HCT116 (cell line): Measurements from ENCODE around the gene SLC17A4. TPM values are rescaled to one million over a fixed set of nuclear protein-coding genes. Genes with fewer than 3 reads are reported as not detected.

Experiments
- ATAC-seq: fragments of 200-7000 bp; cut with Tn5 transposase; 2 replicates; pipeline ENCODE4 v1.9.1; 2020; ENCODE audit warnings: mild to moderate bottlenecking, moderate library complexity
- BruUV-seq: library from RNA; stranded (reverse); fragments of 400-500 nt; replicated peaks from 2 replicates; lab custom pipeline; 2021; lab: Mats Ljungman, UMichigan
- CTCF ChIA-PET: fragments of 300-600 bp; sonication (Branson Sonifier 250); formaldehyde crosslinking; loops from one replicate; lab custom pipeline; 2021; ENCODE audit warnings: antibody characterized with exemption; lab: Charles Lee
- POLR2A ChIA-PET: fragments of 300-600, 350-600 bp; sonication (Branson Sonifier 250); formaldehyde crosslinking; loops from one replicate; lab custom pipeline; 2021; ENCODE audit warnings: antibody characterized with exemption; lab: Charles Lee
- RAD21 ChIA-PET, 2 experiments: fragments of 300-600 bp; sonication (Branson Sonifier 250); formaldehyde crosslinking; loops; one replicate each; lab custom pipeline; 2023; ENCODE audit warnings: low total read pairs in 2 of 2; ENCODE audit not compliant: uncharacterized antibody in 2 of 2, unreplicated experiment in 2 of 2, low non-redundant PET in 1 of 2; lab: Charles Lee
- DNase-seq: peaks from one replicate; pipeline ENCODE4 v3.0.0-alpha.2; 2010; ENCODE audit warnings: low read depth, low spot score
- H2AFZ ChIP-seq: fragments of 200-600 bp; shearing (Covaris generic), sonication (generic); 2 replicates; pipeline ENCODE4 v1.6.1; 2017; ENCODE audit warnings: low read depth, mixed run types, mixed read lengths, antibody characterized with exemption, low read length; ENCODE audit not compliant: poor library complexity, severe bottlenecking
- H3K27ac ChIP-seq: 2 replicates; pipeline ENCODE4 v1.5.1; 2012; ENCODE audit warnings: low read depth, low read length
- H3K27me3 ChIP-seq: fragments of 200-600 bp; sonication (generic); 2 replicates; pipeline ENCODE4 v1.6.1; 2016; ENCODE audit warnings: mixed run types, low read length, mixed read lengths; ENCODE audit not compliant: insufficient read depth
- H3K36me3 ChIP-seq, 2 experiments: fragments of 200-500 bp in 1 of 2; fragments of 200-600 bp in 1 of 2; sonication (Bioruptor generic) in 1 of 2; sonication (generic) in 1 of 2; 2 replicates each; pipeline versions ENCODE4 v1.5.1 to v1.6.1; 2014 to 2016; ENCODE audit warnings: low read length in 2 of 2, inconsistent platforms in 1 of 2, mixed read lengths in 1 of 2, mixed run types in 1 of 2; ENCODE audit not compliant: insufficient read depth in 2 of 2, control insufficient read depth in 1 of 2
- H3K4me1 ChIP-seq, 2 experiments: fragments of 200-600 bp in 1 of 2; sonication (generic) in 1 of 2; 2 replicates each; pipeline versions ENCODE4 v1.5.1 to v1.6.1; 2012 to 2017; ENCODE audit warnings: low read length in 2 of 2, inconsistent platforms in 1 of 2, mild to moderate bottlenecking in 1 of 2, mixed read lengths in 1 of 2, mixed run types in 1 of 2, moderate library complexity in 1 of 2; ENCODE audit not compliant: insufficient read depth in 2 of 2, control insufficient read depth in 1 of 2
- H3K4me2 ChIP-seq: fragments of 200-600 bp; sonication (generic); 2 replicates; pipeline ENCODE4 v1.6.1; 2017; ENCODE audit warnings: mixed run types, low read length, mixed read lengths
- H3K4me3 ChIP-seq, 2 experiments: fragments of 200-600 bp in 1 of 2; sonication (generic) in 1 of 2; replicated peaks in 1 of 2; 2 replicates each; pipeline ENCODE4 v1.5.1; 2011 to 2016; ENCODE audit warnings: low read length in 2 of 2, control low read depth in 1 of 2, low read depth in 1 of 2, mild to moderate bottlenecking in 1 of 2, mixed read lengths in 1 of 2, mixed run types in 1 of 2
- H3K79me2 ChIP-seq: fragments of 200-600 bp; sonication (generic); 2 replicates; pipeline ENCODE4 v1.6.1; 2017; ENCODE audit warnings: mild to moderate bottlenecking, mixed run types, low read length, moderate library complexity, mixed read lengths; ENCODE audit not compliant: insufficient read depth
- H3K9ac ChIP-seq: fragments of 200-600 bp; sonication (generic); 2 replicates; pipeline ENCODE4 v1.6.1; 2016; ENCODE audit warnings: low read length, mixed read lengths
- H3K9me2 ChIP-seq: fragments of 200-600 bp; sonication (generic), shearing (Covaris generic); 2 replicates; pipeline ENCODE4 v1.6.1; 2017; ENCODE audit warnings: mixed run types, mild to moderate bottlenecking, moderate library complexity; ENCODE audit not compliant: insufficient read depth
- H3K9me3 ChIP-seq, 2 experiments: fragments of 200-500 bp in 1 of 2; fragments of 200-600 bp in 1 of 2; sonication (Bioruptor generic) in 1 of 2; sonication (generic) in 1 of 2; 2 replicates each; pipeline ENCODE4 v1.6.1; 2014 to 2017; ENCODE audit warnings: low read length in 2 of 2, mixed read lengths in 2 of 2, inconsistent platforms in 1 of 2, low read depth in 1 of 2, mild to moderate bottlenecking in 1 of 2, mixed run types in 1 of 2, moderate library complexity in 1 of 2; ENCODE audit not compliant: control insufficient read depth in 1 of 2, insufficient read depth in 1 of 2
- H4K20me1 ChIP-seq: fragments of 200-600 bp; sonication (generic), shearing (Covaris generic); 2 replicates; pipeline ENCODE4 v1.6.1; 2017; ENCODE audit warnings: mixed run types, mild to moderate bottlenecking, moderate library complexity; ENCODE audit not compliant: insufficient read depth
- CBX3 ChIP-seq: IDR thresholded peaks from 2 replicates; pipeline ENCODE4 v1.6.1; 2012; ENCODE audit warnings: low read depth
- CEBPB ChIP-seq: IDR thresholded peaks from 2 replicates; pipeline ENCODE4 v1.6.1; 2012; ENCODE audit warnings: low read depth
- EGR1 ChIP-seq: IDR thresholded peaks from 2 replicates; pipeline ENCODE4 v1.6.1; 2012; ENCODE audit warnings: low read depth
- ELF1 ChIP-seq: IDR thresholded peaks from 2 replicates; pipeline ENCODE4 v1.6.1; 2012; ENCODE audit warnings: low read depth, borderline replicate concordance
- EZH2phosphoT487 ChIP-seq: fragments of 200-600 bp; IDR thresholded peaks from 2 replicates; pipeline ENCODE4 v1.6.1; 2018; ENCODE audit warnings: antibody characterized with exemption, borderline replicate concordance
- FOSL1 ChIP-seq: IDR thresholded peaks from 2 replicates; pipeline ENCODE4 v1.6.1; 2012; ENCODE audit warnings: low read depth
- JUND ChIP-seq: IDR thresholded peaks from 2 replicates; pipeline ENCODE4 v1.6.1; 2012
- POLR2AphosphoS5 ChIP-seq: IDR thresholded peaks from 2 replicates; pipeline ENCODE4 v1.6.1; 2011; ENCODE audit warnings: mild to moderate bottlenecking, low read depth, low read length, moderate library complexity
- RAD21 ChIP-seq: IDR thresholded peaks from 2 replicates; pipeline ENCODE4 v1.6.1; 2012; ENCODE audit warnings: low read depth, mild to moderate bottlenecking
- SP1 ChIP-seq: IDR thresholded peaks from 2 replicates; pipeline ENCODE4 v1.6.1; 2012; ENCODE audit warnings: low read depth
- SRF ChIP-seq: IDR thresholded peaks from 2 replicates; pipeline ENCODE4 v1.6.1; 2012; ENCODE audit warnings: low read depth
- TCF7L2 ChIP-seq: IDR thresholded peaks from 2 replicates; pipeline ENCODE4 v1.7.0; 2011; ENCODE audit warnings: borderline replicate concordance, inconsistent platforms; ENCODE audit not compliant: insufficient read depth, insufficient read length; ENCODE audit errors: extremely low read depth
- YY1 ChIP-seq: IDR thresholded peaks from 2 replicates; pipeline ENCODE4 v1.6.1; 2011; ENCODE audit warnings: low read length, low read depth, moderate library complexity, mild to moderate bottlenecking; ENCODE audit not compliant: insufficient replicate concordance; ENCODE audit errors: extremely low read depth
- ZNF274 ChIP-seq: fragments of 200-500 bp; sonication (Bioruptor generic); IDR thresholded peaks from 2 replicates; pipeline ENCODE4 v1.6.1; 2014; ENCODE audit warnings: mild to moderate bottlenecking, low read depth, low read length, inconsistent platforms
- intact Hi-C: fragments of 100-400 bp; cut with micrococcal nuclease; formaldehyde crosslinking; loops from 2 replicates; pipeline ENCODE4 v1.10.0; 2022
- total RNA-seq: library from RNA; stranded (reverse); gene quantifications from one replicate; pipeline ENCODE4 v1.2.1, GENCODE V29; 2021; ENCODE audit not compliant: unreplicated experiment
- TF ChIP-seq, protein P1 (sequence below): IDR thresholded peaks from 2 replicates; pipeline ENCODE4 v1.6.1; 2012
- TF ChIP-seq, protein P2 (sequence below): IDR thresholded peaks from 2 replicates; pipeline ENCODE4 v1.6.1; 2011; ENCODE audit warnings: mild to moderate bottlenecking, low read length, moderate library complexity; ENCODE audit not compliant: insufficient replicate concordance; ENCODE audit errors: extremely low read depth
- TF ChIP-seq, protein P3 (sequence below), 3 experiments: fragments of 200-600 bp in 1 of 3; sonication (generic) in 1 of 3; IDR thresholded peaks in 2 of 3; conservative IDR thresholded peaks in 1 of 3; 2 replicates each; pipeline ENCODE4 v1.5.1; 2012 to 2017; ENCODE audit warnings: low read depth in 2 of 3, low read length in 2 of 3, antibody characterized with exemption in 1 of 3, borderline replicate concordance in 1 of 3, control low read depth in 1 of 3, mild to moderate bottlenecking in 1 of 3, mixed read lengths in 1 of 3, mixed run types in 1 of 3, moderate library complexity in 1 of 3; ENCODE audit not compliant: insufficient read depth in 1 of 3

Gene SLC17A4
- total RNA-seq, 1 experiment from 2014 or later = not detected

DNA sequence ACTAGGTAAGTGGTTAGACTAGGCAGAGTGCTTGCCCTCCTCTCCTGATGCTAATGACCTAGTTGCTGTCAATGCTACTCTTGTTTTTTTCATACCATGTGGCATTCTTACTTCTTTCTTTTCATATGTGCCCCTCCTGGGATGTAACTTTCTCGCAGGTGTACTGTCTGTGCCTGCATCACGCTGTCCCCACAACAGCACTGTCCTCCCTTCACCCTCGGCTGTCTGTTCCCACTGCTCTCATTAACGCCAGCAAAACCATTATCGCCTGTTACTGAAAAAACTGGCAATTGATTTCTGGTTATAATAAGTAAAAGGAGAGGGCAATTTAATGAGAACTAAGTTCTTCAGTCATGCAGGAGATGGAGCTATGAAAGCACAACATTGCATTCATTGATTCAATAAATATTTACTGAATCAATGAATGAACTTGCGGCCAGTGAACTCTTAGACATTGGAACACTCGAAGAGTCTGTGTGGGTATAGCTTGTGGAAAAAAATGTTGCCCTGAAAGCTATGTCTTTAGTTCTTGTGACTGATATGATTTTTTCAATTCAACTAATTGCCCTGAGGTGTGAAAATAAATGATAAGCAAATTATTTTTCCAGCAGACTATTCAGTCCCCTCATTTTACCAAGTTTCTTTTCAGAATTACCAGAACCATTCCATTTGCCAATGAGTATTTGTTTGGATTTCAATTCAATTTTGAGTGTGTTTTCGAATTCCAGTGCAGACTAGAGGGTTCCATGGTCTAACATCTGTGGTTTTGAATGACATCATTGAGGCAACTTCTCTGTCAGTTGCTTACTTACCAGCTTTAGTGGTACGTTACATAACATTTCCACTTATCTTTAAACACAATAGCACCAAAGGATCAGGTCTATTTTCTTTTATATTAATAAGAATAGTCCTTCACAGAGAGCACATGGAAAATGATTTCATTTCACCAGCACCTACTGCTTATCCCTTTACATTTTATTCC, 2.1 kb downstream of the SLC17A4 start:
- ATAC-seq (no peak), DNase-seq (no peak)
- Histone ChIP-seq H2AFZ (no peak overlapping the region), H3K27me3 (no peaks in the 10 kb centered on the region), H3K4me3 (no peak overlapping the region), H3K79me2 (no peaks in the 10 kb centered on the region), H3K4me1 (no peaks in the 10 kb centered on the region), H3K9me2 (no peaks in the 10 kb centered on the region), H4K20me1 (no peaks in the 10 kb centered on the region), H3K4me2 (no peak overlapping the region), H3K9me3 (no peaks in the 10 kb centered on the region), H3K27ac (no peak overlapping the region), H3K36me3 (no peaks in the 10 kb centered on the region), H3K9ac (no peak overlapping the region)
- POLR2A ChIA-PET = no interaction called here
- RAD21 ChIA-PET = no interaction called here
- TF ChIP-seq, protein P1, sequence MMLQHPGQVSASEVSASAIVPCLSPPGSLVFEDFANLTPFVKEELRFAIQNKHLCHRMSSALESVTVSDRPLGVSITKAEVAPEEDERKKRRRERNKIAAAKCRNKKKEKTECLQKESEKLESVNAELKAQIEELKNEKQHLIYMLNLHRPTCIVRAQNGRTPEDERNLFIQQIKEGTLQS = no peak
- TF ChIP-seq CEBPB (no peak), TCF7L2 (no peak), ZNF274 (no peak), CBX3 (no peak), SRF (no peak), RAD21 (no peak), SP1 (no peak), EZH2phosphoT487 (no peak), EGR1 (no peak), ELF1 (no peak), YY1 (no peak), POLR2AphosphoS5 (no peak), FOSL1 (no peak), JUND (no peak)
- TF ChIP-seq, protein P2, sequence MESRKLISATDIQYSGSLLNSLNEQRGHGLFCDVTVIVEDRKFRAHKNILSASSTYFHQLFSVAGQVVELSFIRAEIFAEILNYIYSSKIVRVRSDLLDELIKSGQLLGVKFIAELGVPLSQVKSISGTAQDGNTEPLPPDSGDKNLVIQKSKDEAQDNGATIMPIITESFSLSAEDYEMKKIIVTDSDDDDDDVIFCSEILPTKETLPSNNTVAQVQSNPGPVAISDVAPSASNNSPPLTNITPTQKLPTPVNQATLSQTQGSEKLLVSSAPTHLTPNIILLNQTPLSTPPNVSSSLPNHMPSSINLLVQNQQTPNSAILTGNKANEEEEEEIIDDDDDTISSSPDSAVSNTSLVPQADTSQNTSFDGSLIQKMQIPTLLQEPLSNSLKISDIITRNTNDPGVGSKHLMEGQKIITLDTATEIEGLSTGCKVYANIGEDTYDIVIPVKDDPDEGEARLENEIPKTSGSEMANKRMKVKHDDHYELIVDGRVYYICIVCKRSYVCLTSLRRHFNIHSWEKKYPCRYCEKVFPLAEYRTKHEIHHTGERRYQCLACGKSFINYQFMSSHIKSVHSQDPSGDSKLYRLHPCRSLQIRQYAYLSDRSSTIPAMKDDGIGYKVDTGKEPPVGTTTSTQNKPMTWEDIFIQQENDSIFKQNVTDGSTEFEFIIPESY = no peak
- TF ChIP-seq, protein P3, sequence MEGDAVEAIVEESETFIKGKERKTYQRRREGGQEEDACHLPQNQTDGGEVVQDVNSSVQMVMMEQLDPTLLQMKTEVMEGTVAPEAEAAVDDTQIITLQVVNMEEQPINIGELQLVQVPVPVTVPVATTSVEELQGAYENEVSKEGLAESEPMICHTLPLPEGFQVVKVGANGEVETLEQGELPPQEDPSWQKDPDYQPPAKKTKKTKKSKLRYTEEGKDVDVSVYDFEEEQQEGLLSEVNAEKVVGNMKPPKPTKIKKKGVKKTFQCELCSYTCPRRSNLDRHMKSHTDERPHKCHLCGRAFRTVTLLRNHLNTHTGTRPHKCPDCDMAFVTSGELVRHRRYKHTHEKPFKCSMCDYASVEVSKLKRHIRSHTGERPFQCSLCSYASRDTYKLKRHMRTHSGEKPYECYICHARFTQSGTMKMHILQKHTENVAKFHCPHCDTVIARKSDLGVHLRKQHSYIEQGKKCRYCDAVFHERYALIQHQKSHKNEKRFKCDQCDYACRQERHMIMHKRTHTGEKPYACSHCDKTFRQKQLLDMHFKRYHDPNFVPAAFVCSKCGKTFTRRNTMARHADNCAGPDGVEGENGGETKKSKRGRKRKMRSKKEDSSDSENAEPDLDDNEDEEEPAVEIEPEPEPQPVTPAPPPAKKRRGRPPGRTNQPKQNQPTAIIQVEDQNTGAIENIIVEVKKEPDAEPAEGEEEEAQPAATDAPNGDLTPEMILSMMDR (IDR thresholded peaks at IDR 0.05 in 2 of 3, conservative IDR thresholded peaks at IDR 0.05 in 1 of 3; ENCODE audit: borderline replicate concordance in 1 of 3, insufficient read depth in 1 of 3, low read depth in 2 of 3, low read length in 2 of 3) = no peak
- BruUV-seq = no TSS peak
- CTCF ChIA-PET = no interaction called here
- intact Hi-C loops = no loop called here
